IMR-90 (cell line): ENCODE results near the gene GBP7. TPM values are rescaled to one million over a fixed set of nuclear protein-coding genes. Genes with fewer than 3 reads are reported as not detected.

Source experiments
- ATAC-seq: fragments of 200-7000 bp; cut with Tn5 transposase; 2 replicates; pipeline ENCODE4 v1.9.1; 2020; ENCODE audit warnings: low read depth, mild to moderate bottlenecking, moderate library complexity
- BruUV-seq: library from RNA; stranded (reverse); fragments of 400-500 nt; replicated peaks from 2 replicates; lab custom pipeline; 2021; lab: Mats Ljungman, UMichigan
- CTCF ChIA-PET: fragments of 300-600 bp; formaldehyde crosslinking; extraction: SDS; loops from one replicate; lab custom pipeline; 2021; ENCODE audit warnings: antibody characterized with exemption; lab: Yijun Ruan, JAX
- POLR2A ChIA-PET: fragments of 300-600 bp; sonication (Branson Sonifier 250); formaldehyde crosslinking; loops from one replicate; lab custom pipeline; 2022; ENCODE audit warnings: antibody characterized with exemption; ENCODE audit not compliant: unreplicated experiment; lab: Charles Lee
- DNase-seq: peaks from one replicate; pipeline ENCODE4 v3.0.0; 2013
- H2AFZ ChIP-seq: replicated peaks from 2 replicates; pipeline ENCODE3; 2013; ENCODE audit warnings: low read length, mild to moderate bottlenecking; ENCODE audit not compliant: poor library complexity
- H2AK5ac ChIP-seq: 2 replicates; pipeline ENCODE4 v1.6.1; 2013; ENCODE audit warnings: low read depth, low read length, inconsistent platforms
- H2AK9ac ChIP-seq: replicated peaks from 2 replicates; pipeline ENCODE3; 2013; ENCODE audit warnings: mild to moderate bottlenecking, low read depth, low read length, moderate library complexity; ENCODE audit not compliant: poor library complexity
- H2BK120ac ChIP-seq: 2 replicates; pipeline ENCODE4 v1.6.1; 2013; ENCODE audit warnings: low read depth, low read length, inconsistent platforms
- H2BK15ac ChIP-seq: 3 replicates; pipeline ENCODE4 v1.6.1; 2013; ENCODE audit warnings: low read depth, low read length, inconsistent platforms
- H2BK20ac ChIP-seq: 2 replicates; pipeline ENCODE4 v1.6.1; 2013; ENCODE audit warnings: low read depth, mild to moderate bottlenecking, inconsistent platforms, low read length, moderate library complexity
- H2BK5ac ChIP-seq: 2 replicates; pipeline ENCODE4 v1.6.1; 2013; ENCODE audit warnings: mild to moderate bottlenecking, low read depth, low read length, inconsistent platforms; ENCODE audit not compliant: poor library complexity, severe bottlenecking
- H3K14ac ChIP-seq: replicated peaks from 2 replicates; pipeline ENCODE4 v1.6.1; 2013; ENCODE audit warnings: low read depth, low read length, inconsistent platforms
- H3K18ac ChIP-seq: 2 replicates; pipeline ENCODE4 v1.6.1; 2013; ENCODE audit warnings: low read depth, low read length, control low read depth
- H3K23ac ChIP-seq: 2 replicates; pipeline ENCODE4 v1.6.1; 2013; ENCODE audit warnings: low read depth, low read length, inconsistent platforms
- H3K27ac ChIP-seq: 2 replicates; pipeline ENCODE4 v1.5.1; 2013; ENCODE audit warnings: mild to moderate bottlenecking, control low read depth, low read length; ENCODE audit not compliant: insufficient read depth
- H3K27me3 ChIP-seq: 2 replicates; pipeline ENCODE4 v1.6.1; 2013; ENCODE audit warnings: low read length; ENCODE audit not compliant: control insufficient read depth, insufficient read depth
- H3K36me3 ChIP-seq: 2 replicates; pipeline ENCODE4 v1.6.1; 2013; ENCODE audit warnings: low read length, mixed read lengths; ENCODE audit not compliant: control insufficient read depth, insufficient read depth
- H3K4ac ChIP-seq: 2 replicates; pipeline ENCODE4 v1.6.1; 2013; ENCODE audit warnings: low read depth, low read length, inconsistent platforms
- H3K4me1 ChIP-seq: 2 replicates; pipeline ENCODE4 v1.6.1; 2013; ENCODE audit warnings: low read length, mixed read lengths; ENCODE audit not compliant: control insufficient read depth, insufficient read depth
- H3K4me2 ChIP-seq: 2 replicates; pipeline ENCODE4 v1.6.1; 2013; ENCODE audit warnings: low read depth, mild to moderate bottlenecking, control low read depth, low read length, moderate library complexity
- H3K4me3 ChIP-seq: 2 replicates; pipeline ENCODE4 v1.5.1; 2013; ENCODE audit warnings: low read depth, mild to moderate bottlenecking, control low read depth, low read length, moderate library complexity; ENCODE audit not compliant: insufficient read depth
- H3K56ac ChIP-seq: 2 replicates; pipeline ENCODE4 v1.6.1; 2013; ENCODE audit warnings: low read length, inconsistent platforms; ENCODE audit not compliant: insufficient read depth; ENCODE audit errors: extremely low read depth
- H3K79me1 ChIP-seq, 2 experiments: 2 replicates each; pipeline ENCODE4 v1.6.1; 2013; ENCODE audit warnings: low read length in 2 of 2, inconsistent platforms in 1 of 2, low read depth in 1 of 2
- H3K9ac ChIP-seq: 2 replicates; pipeline ENCODE4 v1.6.1; 2013; ENCODE audit warnings: low read depth, low read length, control low read depth
- H3K9me1 ChIP-seq: 2 replicates; pipeline ENCODE4 v1.6.1; 2013; ENCODE audit warnings: low read length, inconsistent platforms; ENCODE audit not compliant: insufficient read depth
- H3K9me3 ChIP-seq: 2 replicates; pipeline ENCODE4 v1.6.1; 2013; ENCODE audit warnings: low read length; ENCODE audit not compliant: control insufficient read depth, insufficient read depth
- H4K20me1 ChIP-seq: 2 replicates; pipeline ENCODE4 v1.6.1; 2013; ENCODE audit warnings: low read length, inconsistent platforms; ENCODE audit not compliant: insufficient read depth
- H4K5ac ChIP-seq: 2 replicates; pipeline ENCODE4 v1.6.1; 2013; ENCODE audit warnings: mild to moderate bottlenecking, low read depth, low read length, control low read depth
- H4K8ac ChIP-seq, 2 experiments: 2 replicates each; pipeline ENCODE4 v1.6.1; 2013; ENCODE audit warnings: low read depth in 2 of 2, low read length in 2 of 2, control low read depth in 1 of 2, inconsistent platforms in 1 of 2
- H4K91ac ChIP-seq: 2 replicates; pipeline ENCODE4 v1.6.1; 2013; ENCODE audit warnings: low read depth, low read length, inconsistent platforms; ENCODE audit not compliant: insufficient read depth
- BHLHE40 ChIP-seq: fragments of 150-350 bp; IDR thresholded peaks from 2 replicates; pipeline ENCODE4 v1.6.1; 2016; ENCODE audit warnings: mild to moderate bottlenecking, low read depth, low read length
- CEBPB ChIP-seq: IDR thresholded peaks from 2 replicates; pipeline ENCODE4 v1.6.1; 2012; ENCODE audit warnings: low read depth, low read length, improper control_type of control experiment
- CHD1 ChIP-seq: IDR thresholded peaks from 2 replicates; pipeline ENCODE4 v1.6.1; 2012; ENCODE audit warnings: low read depth, low read length, improper control_type of control experiment
- FOS ChIP-seq: fragments of 150-350 bp; IDR thresholded peaks from 2 replicates; pipeline ENCODE4 v1.6.1; 2016; ENCODE audit warnings: low read depth, low read length
- MAFK ChIP-seq: IDR thresholded peaks from 2 replicates; pipeline ENCODE4 v1.6.1; 2012; ENCODE audit warnings: low read depth, low read length, improper control_type of control experiment
- MAZ ChIP-seq: IDR thresholded peaks from 2 replicates; pipeline ENCODE4 v1.6.1; 2012; ENCODE audit warnings: low read depth, mild to moderate bottlenecking, low read length, improper control_type of control experiment, moderate library complexity, borderline replicate concordance
- MXI1 ChIP-seq: IDR thresholded peaks from 2 replicates; pipeline ENCODE4 v1.6.1; 2012; ENCODE audit warnings: low read depth, mild to moderate bottlenecking, low read length, moderate library complexity, borderline replicate concordance
- NFE2L2 ChIP-seq: fragments of 150-350 bp; IDR thresholded peaks from 2 replicates; pipeline ENCODE4 v1.6.1; 2016; ENCODE audit warnings: low read depth, mild to moderate bottlenecking, low read length
- POLR2A ChIP-seq: IDR thresholded peaks from 2 replicates; pipeline ENCODE4 v1.6.1; 2012; ENCODE audit warnings: mild to moderate bottlenecking, low read depth, low read length
- RAD21 ChIP-seq: IDR thresholded peaks from 2 replicates; pipeline ENCODE4 v1.6.1; 2012; ENCODE audit warnings: low read length, improper control_type of control experiment
- RCOR1 ChIP-seq: IDR thresholded peaks from 2 replicates; pipeline ENCODE4 v1.6.1; 2012; ENCODE audit warnings: mild to moderate bottlenecking, low read length, improper control_type of control experiment; ENCODE audit not compliant: insufficient replicate concordance
- RFX5 ChIP-seq: IDR thresholded peaks from 2 replicates; pipeline ENCODE4 v1.8.0; 2012; ENCODE audit warnings: low read depth, mild to moderate bottlenecking, low read length, moderate library complexity
- SMC3 ChIP-seq: fragments of 150-350 bp; IDR thresholded peaks from 2 replicates; pipeline ENCODE4 v1.6.1; 2016; ENCODE audit warnings: low read depth, mild to moderate bottlenecking, antibody characterized with exemption, low read length, moderate library complexity
- WGBS, 2 experiments: methylation state at CpG; one replicate each; pipeline versions ENCODE4 v1.1.5 to v1.1.7; 2013; ENCODE audit warnings: missing lambda C conversion rate in 2 of 2; ENCODE audit not compliant: insufficient read length in 1 of 2; ENCODE audit errors: extremely low coverage in 2 of 2; 5-methylcytosine and 5-hydroxymethylcytosine counted together
- dilution Hi-C: fragments of 300-500 bp; cut with HindIII; formaldehyde crosslinking; loops from one replicate; pipeline ENCODE4 v1.14.3; 2018; ENCODE audit warnings: low sequenced_read_pairs; ENCODE audit not compliant: unreplicated experiment
- in situ Hi-C: fragments of 300-500 bp; cut with MboI; formaldehyde crosslinking; loops from 3 replicates; pipeline ENCODE4 v1.14.3; 2019; ENCODE audit warnings: low sequenced_read_pairs, inconsistent platforms, mixed read lengths
- intact Hi-C: fragments of 100-400 bp; cut with micrococcal nuclease; formaldehyde crosslinking; loops from 2 replicates; pipeline ENCODE4 v1.10.0; 2022
- polyA plus RNA-seq, 3 experiments: library from polyadenylated mRNA; depleted of rRNA; stranded (reverse); fragments of >200 nt; gene quantifications; 2 replicates each; pipeline ENCODE4 v1.2.3, GENCODE V29; 2012; ENCODE audit warnings: low replicate concordance in 1 of 3
- total RNA-seq: library from RNA; depleted of rRNA; stranded (reverse); fragments of >200 nt; gene quantifications from 2 replicates; pipeline ENCODE4 v1.2.3, GENCODE V29; 2012
- TF ChIP-seq, protein P1 (sequence below): fragments of 150-350 bp; IDR thresholded peaks from 2 replicates; pipeline ENCODE4 v1.6.1; 2016; ENCODE audit warnings: low read depth, mild to moderate bottlenecking, low read length, moderate library complexity, borderline replicate concordance
- TF ChIP-seq, protein P2 (sequence below): conservative IDR thresholded peaks from 2 replicates; pipeline ENCODE4 v1.5.1; 2012; ENCODE audit warnings: mild to moderate bottlenecking, low read depth, low read length, improper control_type of control experiment
- TF ChIP-seq, protein P3 (sequence below): fragments of 150-350 bp; IDR thresholded peaks from 2 replicates; pipeline ENCODE4 v1.6.1; 2017; ENCODE audit warnings: mild to moderate bottlenecking, antibody characterized with exemption, low read length, low read depth

The GBP7 gene
- total and polyA plus RNA-seq, 2 of the 4 experiments (the other 2 are of a cell fraction): not detected

DNA sequence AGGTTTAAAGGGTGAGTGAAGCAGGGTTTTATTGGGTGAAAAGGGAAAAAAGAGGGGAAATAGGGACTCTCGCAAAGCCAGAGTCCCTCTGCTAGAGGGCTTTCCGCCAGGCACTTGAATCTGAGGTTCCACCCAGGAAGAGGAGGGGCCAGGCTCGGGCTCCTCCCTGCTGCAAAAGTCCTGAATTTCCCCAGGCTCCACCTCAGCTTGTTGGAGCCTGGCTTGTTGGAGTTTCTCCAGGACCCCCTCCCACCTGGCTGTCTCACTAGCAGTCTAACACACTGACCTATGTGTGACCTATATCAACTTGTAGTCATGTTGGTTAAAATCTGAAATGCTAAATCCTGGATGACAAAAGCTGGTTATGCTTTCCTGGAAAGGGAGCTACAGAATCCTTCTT lies 75.4 kb downstream of the GBP7 start:
- Histone ChIP-seq H3K9me3 (no peaks in the 10 kb centered on the region), H3K14ac (no peak overlapping the region), H2BK15ac (no peak overlapping the region), H2AK9ac (no peak overlapping the region), H3K18ac (no peak overlapping the region), H3K4me1 (no peaks in the 10 kb centered on the region), H3K4me2 (no peak overlapping the region), H3K27ac (no peak overlapping the region), H2BK20ac (no peak overlapping the region), H3K36me3 (no peaks in the 10 kb centered on the region), H3K27me3 (no peaks in the 10 kb centered on the region), H4K8ac (no peak overlapping the region), H2AK5ac (no peak overlapping the region), H3K56ac (no peak overlapping the region), H3K4ac (no peak overlapping the region), H4K20me1 (no peaks in the 10 kb centered on the region), H3K79me1 (no peaks in the 10 kb centered on the region), H4K5ac (no peak overlapping the region), H2AFZ (no peak overlapping the region), H3K4me3 (no peak overlapping the region), H3K9ac (no peak overlapping the region), H2BK5ac (no peak overlapping the region), H3K9me1 (no peaks in the 10 kb centered on the region), H4K91ac (no peak overlapping the region), H2BK120ac (no peak overlapping the region), H3K23ac (no peak overlapping the region)
- dilution Hi-C loops (no loop called here), in situ Hi-C loops (no loop called here), intact Hi-C loops (no loop called here)
- TF ChIP-seq MAZ (no peak), RAD21 (no peak), CEBPB (no peak), NFE2L2 (no peak), POLR2A (no peak), SMC3 (no peak), RCOR1 (no peak), FOS (no peak), CHD1 (no peak), BHLHE40 (no peak), MXI1 (no peak), RFX5 (no peak), MAFK (no peak)
- TF ChIP-seq, protein P1, sequence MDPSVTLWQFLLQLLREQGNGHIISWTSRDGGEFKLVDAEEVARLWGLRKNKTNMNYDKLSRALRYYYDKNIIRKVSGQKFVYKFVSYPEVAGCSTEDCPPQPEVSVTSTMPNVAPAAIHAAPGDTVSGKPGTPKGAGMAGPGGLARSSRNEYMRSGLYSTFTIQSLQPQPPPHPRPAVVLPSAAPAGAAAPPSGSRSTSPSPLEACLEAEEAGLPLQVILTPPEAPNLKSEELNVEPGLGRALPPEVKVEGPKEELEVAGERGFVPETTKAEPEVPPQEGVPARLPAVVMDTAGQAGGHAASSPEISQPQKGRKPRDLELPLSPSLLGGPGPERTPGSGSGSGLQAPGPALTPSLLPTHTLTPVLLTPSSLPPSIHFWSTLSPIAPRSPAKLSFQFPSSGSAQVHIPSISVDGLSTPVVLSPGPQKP: no peak
- TF ChIP-seq, protein P2, sequence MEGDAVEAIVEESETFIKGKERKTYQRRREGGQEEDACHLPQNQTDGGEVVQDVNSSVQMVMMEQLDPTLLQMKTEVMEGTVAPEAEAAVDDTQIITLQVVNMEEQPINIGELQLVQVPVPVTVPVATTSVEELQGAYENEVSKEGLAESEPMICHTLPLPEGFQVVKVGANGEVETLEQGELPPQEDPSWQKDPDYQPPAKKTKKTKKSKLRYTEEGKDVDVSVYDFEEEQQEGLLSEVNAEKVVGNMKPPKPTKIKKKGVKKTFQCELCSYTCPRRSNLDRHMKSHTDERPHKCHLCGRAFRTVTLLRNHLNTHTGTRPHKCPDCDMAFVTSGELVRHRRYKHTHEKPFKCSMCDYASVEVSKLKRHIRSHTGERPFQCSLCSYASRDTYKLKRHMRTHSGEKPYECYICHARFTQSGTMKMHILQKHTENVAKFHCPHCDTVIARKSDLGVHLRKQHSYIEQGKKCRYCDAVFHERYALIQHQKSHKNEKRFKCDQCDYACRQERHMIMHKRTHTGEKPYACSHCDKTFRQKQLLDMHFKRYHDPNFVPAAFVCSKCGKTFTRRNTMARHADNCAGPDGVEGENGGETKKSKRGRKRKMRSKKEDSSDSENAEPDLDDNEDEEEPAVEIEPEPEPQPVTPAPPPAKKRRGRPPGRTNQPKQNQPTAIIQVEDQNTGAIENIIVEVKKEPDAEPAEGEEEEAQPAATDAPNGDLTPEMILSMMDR: no peak
- TF ChIP-seq, protein P3, sequence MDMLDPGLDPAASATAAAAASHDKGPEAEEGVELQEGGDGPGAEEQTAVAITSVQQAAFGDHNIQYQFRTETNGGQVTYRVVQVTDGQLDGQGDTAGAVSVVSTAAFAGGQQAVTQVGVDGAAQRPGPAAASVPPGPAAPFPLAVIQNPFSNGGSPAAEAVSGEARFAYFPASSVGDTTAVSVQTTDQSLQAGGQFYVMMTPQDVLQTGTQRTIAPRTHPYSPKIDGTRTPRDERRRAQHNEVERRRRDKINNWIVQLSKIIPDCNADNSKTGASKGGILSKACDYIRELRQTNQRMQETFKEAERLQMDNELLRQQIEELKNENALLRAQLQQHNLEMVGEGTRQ: no peak
- DNase-seq: no peak
- ATAC-seq: no peak
- ChIA-PET POLR2A (no interaction called here), CTCF (no interaction called here)
- WGBS, 2 experiments: no CpG with 5 or more reads among the region's 3 CpGs
- BruUV-seq: no TSS peak
